ENCODE results near the gene CD68.

CD68 gene, protein sequence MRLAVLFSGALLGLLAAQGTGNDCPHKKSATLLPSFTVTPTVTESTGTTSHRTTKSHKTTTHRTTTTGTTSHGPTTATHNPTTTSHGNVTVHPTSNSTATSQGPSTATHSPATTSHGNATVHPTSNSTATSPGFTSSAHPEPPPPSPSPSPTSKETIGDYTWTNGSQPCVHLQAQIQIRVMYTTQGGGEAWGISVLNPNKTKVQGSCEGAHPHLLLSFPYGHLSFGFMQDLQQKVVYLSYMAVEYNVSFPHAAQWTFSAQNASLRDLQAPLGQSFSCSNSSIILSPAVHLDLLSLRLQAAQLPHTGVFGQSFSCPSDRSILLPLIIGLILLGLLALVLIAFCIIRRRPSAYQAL

GRCh38 chr17:7579001-7579833 lies at the start of gene CD68:
Gene CD68, plus strand, starts transcription at chr17:7579638. Its CDS starts 40 bp downstream, at chr17:7579678.
- DNase-seq: no peak

GRCh38 chr17:7530023-7530900 lies 49.2 kb upstream of the CD68 start:
- DNase-seq: no peak

GRCh38 chr17:7538050-7538449 lies 41.4 kb upstream of the CD68 start:
- no peak for DNase-seq

- no peak for DNase-seq
Observed at GRCh38 chr17:7538891-7539545, 40.4 kb upstream of the CD68 start.

- DNase-seq: no peak
Observed at GRCh38 chr17:7541074-7541621, 38.3 kb upstream of the CD68 start.

DNA sequence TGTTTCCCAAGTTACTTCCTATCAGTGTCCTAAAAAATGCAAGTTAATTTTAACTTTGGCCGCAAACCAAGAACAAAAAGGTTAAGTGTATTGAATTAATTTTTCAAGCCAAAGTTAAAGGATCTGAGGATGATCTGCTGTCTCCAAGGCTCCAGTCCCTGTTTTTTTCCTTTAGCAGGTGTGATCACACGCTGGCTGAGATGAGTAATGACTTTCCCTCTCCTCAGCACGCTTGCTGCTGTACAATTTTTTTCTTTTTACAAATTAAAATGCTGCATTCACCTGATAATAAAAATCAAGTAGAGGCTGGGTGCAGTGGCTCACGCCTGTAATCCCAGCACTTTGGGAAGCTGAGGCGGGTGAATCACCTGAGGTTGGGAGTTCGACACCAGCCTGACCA lies 34.5 kb upstream of the CD68 start:
- DNase-seq: no peak

- DNase-seq: no peak
Observed at GRCh38 chr17:7548585-7549400, 30.6 kb upstream of the CD68 start, which contains the start of gene TNFSF12. Gene TNFSF12, plus strand, starts transcription at chr17:7549058. Its CDS starts 96 bp downstream, at chr17:7549154.

DNA sequence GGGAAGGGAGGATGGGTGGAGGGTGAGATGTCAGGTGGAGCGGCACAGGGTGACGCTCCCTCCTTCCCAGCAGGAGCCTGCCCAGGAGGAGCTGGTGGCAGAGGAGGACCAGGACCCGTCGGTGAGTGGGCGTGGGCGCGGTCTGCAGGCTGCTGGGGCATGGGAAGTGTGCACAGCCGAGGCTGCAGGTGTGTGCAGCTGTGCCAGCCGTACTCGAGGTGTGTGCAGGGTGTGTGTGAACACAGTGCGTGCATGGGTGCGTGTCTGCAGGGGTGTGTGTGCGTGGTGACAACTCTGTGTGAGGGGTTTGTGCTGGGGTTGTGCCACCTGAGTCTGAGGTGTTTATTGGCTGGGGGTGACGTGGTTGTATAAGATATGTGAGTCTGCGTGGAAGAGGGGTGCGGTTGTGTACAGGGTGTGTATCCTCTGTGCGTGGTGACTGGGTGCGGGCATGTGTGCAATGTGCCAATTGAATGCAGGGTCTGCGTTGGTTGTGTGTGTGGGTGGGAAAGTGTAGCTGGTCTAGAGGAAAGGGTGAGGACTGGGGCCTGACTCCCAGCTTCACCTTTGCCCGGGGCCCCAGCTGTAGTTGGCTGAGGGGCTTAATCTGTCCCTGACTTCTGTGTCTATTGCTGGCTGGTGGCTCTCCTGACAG lies 29.9 kb upstream of the CD68 start:
- no peak for DNase-seq

DNA sequence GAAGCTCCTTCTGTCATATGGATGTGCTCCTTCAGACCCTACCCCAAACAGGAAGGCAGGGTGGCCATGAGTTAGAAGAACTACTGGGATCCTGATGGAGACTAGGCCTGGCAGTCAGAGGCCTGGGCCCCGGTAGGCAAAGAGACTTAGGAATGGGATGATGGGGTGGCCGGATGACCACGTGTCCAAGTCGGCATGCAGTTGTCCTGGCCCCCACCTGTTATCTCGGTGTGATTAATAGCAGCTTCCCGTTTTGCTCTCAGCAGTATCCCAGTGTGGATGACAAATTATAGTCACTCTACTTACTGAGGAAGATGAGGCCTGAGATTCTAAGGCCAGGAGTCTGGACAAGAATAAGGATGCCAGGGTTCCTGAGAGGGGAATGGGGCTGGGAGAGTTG lies 29.1 kb upstream of the CD68 start:
- DNase-seq: no peak

DNA sequence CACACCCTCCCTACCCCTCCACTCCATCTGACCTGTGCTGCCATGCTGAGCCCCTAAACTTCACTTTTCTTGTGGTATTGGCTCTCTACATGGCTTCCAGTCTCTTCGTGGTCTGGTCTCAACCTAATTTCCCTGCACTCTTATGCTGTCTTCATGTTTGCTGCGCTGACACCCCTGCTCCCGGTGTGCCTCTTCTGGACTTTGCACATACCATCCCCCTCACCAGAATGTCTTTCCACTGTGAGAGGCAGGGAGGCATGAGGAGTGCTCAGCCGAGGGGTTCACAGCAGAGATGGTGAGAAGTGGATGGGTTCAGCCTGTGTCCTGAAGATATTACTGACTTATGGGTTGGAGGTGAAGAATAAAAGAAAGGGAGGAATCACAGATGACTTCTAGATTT lies 28.0 kb upstream of the CD68 start:
- no peak for DNase-seq

- DNase-seq: no peak
Observed at GRCh38 chr17:7552621-7553051, 26.8 kb upstream of the CD68 start.

- no peak for DNase-seq
Observed at GRCh38 chr17:7553356-7553755, 26.1 kb upstream of the CD68 start.

GRCh38 chr17:7555320-7555948 lies 24.0 kb upstream of the CD68 start:
- DNase-seq: no peak

GRCh38 chr17:7556627-7557026 lies 22.8 kb upstream of the CD68 start:
- no peak for DNase-seq

DNA sequence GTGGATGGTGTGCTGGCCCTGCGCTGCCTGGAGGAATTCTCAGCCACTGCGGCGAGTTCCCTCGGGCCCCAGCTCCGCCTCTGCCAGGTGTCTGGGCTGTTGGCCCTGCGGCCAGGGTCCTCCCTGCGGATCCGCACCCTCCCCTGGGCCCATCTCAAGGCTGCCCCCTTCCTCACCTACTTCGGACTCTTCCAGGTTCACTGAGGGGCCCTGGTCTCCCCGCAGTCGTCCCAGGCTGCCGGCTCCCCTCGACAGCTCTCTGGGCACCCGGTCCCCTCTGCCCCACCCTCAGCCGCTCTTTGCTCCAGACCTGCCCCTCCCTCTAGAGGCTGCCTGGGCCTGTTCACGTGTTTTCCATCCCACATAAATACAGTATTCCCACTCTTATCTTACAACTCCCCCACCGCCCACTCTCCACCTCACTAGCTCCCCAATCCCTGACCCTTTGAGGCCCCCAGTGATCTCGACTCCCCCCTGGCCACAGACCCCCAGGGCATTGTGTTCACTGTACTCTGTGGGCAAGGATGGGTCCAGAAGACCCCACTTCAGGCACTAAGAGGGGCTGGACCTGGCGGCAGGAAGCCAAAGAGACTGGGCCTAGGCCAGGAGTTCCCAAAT lies 22.2 kb upstream of the CD68 start:
- no peak for DNase-seq

DNA sequence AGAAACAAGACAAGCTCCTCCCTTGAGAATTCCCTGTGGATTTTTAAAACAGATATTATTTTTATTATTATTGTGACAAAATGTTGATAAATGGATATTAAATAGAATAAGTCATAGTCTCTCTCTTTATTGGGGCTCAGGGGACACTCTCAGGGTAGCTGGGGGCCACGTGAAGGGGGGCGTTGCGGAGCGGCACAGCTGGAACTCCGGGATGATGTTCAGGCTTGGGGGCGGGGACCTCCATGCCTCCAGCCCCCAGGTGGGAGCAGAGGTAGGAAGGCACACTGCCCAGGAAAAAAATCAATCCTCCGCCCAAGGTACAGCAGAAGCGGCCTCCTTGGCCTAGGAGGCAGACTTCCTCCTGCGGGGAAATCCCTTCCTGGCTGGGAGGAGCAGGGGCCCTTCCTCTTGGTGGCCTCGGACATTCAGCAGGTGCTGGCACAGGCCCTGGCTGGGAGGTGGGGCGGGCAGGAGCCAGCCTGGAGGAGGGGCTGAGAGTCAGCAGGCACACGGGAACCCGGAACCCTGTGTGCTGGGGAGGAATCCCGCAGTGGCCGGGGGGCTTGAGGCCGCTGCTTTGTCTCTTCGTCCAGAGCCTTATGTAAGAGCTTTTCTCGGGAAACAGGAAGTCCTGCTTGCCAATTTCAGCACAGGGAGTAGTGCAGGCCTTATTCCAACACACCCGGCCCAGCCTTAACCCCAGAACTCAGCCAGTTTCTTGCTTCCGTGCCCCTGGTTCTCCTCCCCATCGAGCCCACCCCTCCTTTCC lies 21.5 kb upstream of the CD68 start:
- peak; percentile 46 for DNase-seq

- no peak for DNase-seq
Observed at GRCh38 chr17:7558544-7559319, 20.7 kb upstream of the CD68 start, which contains the start of gene TNFSF13. Gene TNFSF13, plus strand, starts transcription at chr17:7558750. Its CDS starts 290 bp downstream, at chr17:7559040.

Measured in COR-L47 (cell line).